K562 (cell line): ENCODE data around the gene DRAXIN. TPM values are rescaled to one million over a fixed set of nuclear protein-coding genes. Genes with fewer than 3 reads are reported as not detected.

Experiments
- ATAC-seq: fragments of 200-7000 bp; cut with Tn5 transposase; 3 replicates; pipeline ENCODE4 v1.9.1; 2020; ENCODE audit warnings: moderate library complexity
- Bru-seq: library from RNA; stranded (reverse); fragments of 400-500 nt; gene quantifications from one replicate; lab custom pipeline; 2021; lab: Mats Ljungman, UMichigan
- BruChase-seq, 2 experiments: library from RNA; stranded (reverse); fragments of 400-500 nt; gene quantifications; one replicate each; lab custom pipeline; 2021; lab: Mats Ljungman, UMichigan
- BruUV-seq: library from RNA; stranded (reverse); fragments of 400-500 nt; replicated peaks from 2 replicates; lab custom pipeline; 2021; lab: Mats Ljungman, UMichigan
- CTCF ChIA-PET: fragments of 300-600 bp; formaldehyde crosslinking; extraction: SDS; loops from one replicate; lab custom pipeline; 2021; ENCODE audit warnings: low intra/inter-chr PET ratio; lab: Yijun Ruan, JAX
- POLR2A ChIA-PET: fragments of 300-600, 350-650 bp; sonication (Branson Sonifier 250); formaldehyde crosslinking; extraction: SDS; loops from one replicate; lab custom pipeline; 2021; ENCODE audit warnings: antibody characterized with exemption, inconsistent platforms; lab: Yijun Ruan, JAX
- DNase-seq, 4 experiments: peaks; one replicate each; pipeline versions ENCODE4 v3.0.0 to v3.0.0-alpha.2; 2011 to 2018; ENCODE audit warnings: low spot score in 3 of 4, mixed read lengths in 3 of 4; ENCODE audit errors: extremely low read depth in 1 of 4
- FAIRE-seq: peaks from 2 replicates; lab custom pipeline; 2011; peaks lifted over from hg19 to GRCh38; lab: Jason Lieb, UNC
- H2AFZ ChIP-seq: 2 replicates; pipeline ENCODE4 v1.6.0; 2011; ENCODE audit warnings: low read depth, low read length, control low read depth, inconsistent platforms
- H3K27ac ChIP-seq: fragments of 200-600 bp; 3 replicates; pipeline ENCODE4 v1.8.0; 2011; ENCODE audit warnings: low read depth, mild to moderate bottlenecking, control low read depth, inconsistent platforms, low read length, moderate library complexity, mixed read lengths; ENCODE audit errors: extremely low read depth
- H3K27me3 ChIP-seq, 2 experiments: fragments of 300-600 bp in 1 of 2; 2 replicates in 1 of 2; 3 replicates in 1 of 2; pipeline versions ENCODE4 v1.6.0 to v1.8.0; 2011; ENCODE audit warnings: inconsistent platforms in 2 of 2, low read length in 2 of 2, mild to moderate bottlenecking in 1 of 2, mixed read lengths in 1 of 2, moderate library complexity in 1 of 2; ENCODE audit not compliant: control insufficient read depth in 2 of 2, insufficient read depth in 2 of 2
- H3K36me3 ChIP-seq: fragments of 300-600 bp; 3 replicates; pipeline ENCODE4 v1.8.0; 2011; ENCODE audit warnings: mild to moderate bottlenecking, low read length, inconsistent platforms; ENCODE audit not compliant: control insufficient read depth, insufficient read depth
- H3K4me1 ChIP-seq, 2 experiments: fragments of 200-600 bp in 1 of 2; replicated peaks in 1 of 2; 2 replicates in 1 of 2; 3 replicates in 1 of 2; pipeline versions ENCODE4 v1.5.1 to v1.8.0; 2011; ENCODE audit warnings: inconsistent platforms in 2 of 2, low read length in 2 of 2, mild to moderate bottlenecking in 1 of 2, mixed read lengths in 1 of 2, moderate library complexity in 1 of 2; ENCODE audit not compliant: control insufficient read depth in 2 of 2, insufficient read depth in 2 of 2
- H3K4me2 ChIP-seq: 2 replicates; pipeline ENCODE4 v1.6.1; 2011; ENCODE audit warnings: low read length, control low read depth, inconsistent platforms, mixed read lengths; ENCODE audit not compliant: insufficient read depth
- H3K4me3 ChIP-seq: fragments of 200-600 bp; sonication (generic), shearing (Covaris generic); 2 replicates; pipeline ENCODE4 v1.5.1; 2016; ENCODE audit warnings: control low read depth, inconsistent platforms
- H3K79me2 ChIP-seq: fragments of 200-600 bp; 3 replicates; pipeline ENCODE4 v1.8.0; 2011; ENCODE audit warnings: low read length, inconsistent platforms; ENCODE audit not compliant: control insufficient read depth, insufficient read depth
- H3K9ac ChIP-seq, 2 experiments: 2 replicates each; pipeline versions ENCODE4 v1.6.0 to v1.6.1; 2011; ENCODE audit warnings: low read depth in 2 of 2, low read length in 2 of 2, control low read depth in 1 of 2, inconsistent platforms in 1 of 2, mild to moderate bottlenecking in 1 of 2, mixed read lengths in 1 of 2; ENCODE audit not compliant: insufficient read depth in 1 of 2
- H3K9me1 ChIP-seq: one replicate; pipeline ENCODE4 v1.6.0; 2011; ENCODE audit warnings: inconsistent platforms, mild to moderate bottlenecking, low read length, moderate library complexity; ENCODE audit not compliant: control insufficient read depth, insufficient read depth
- H3K9me3 ChIP-seq: replicated peaks from 2 replicates; pipeline ENCODE4 v1.5.1; 2011; ENCODE audit warnings: low read depth, low read length, inconsistent platforms; ENCODE audit not compliant: control insufficient read depth, insufficient read depth
- H4K20me1 ChIP-seq: replicated peaks from 2 replicates; pipeline ENCODE4 v1.6.1; 2011; ENCODE audit warnings: low read length, inconsistent platforms, mixed read lengths; ENCODE audit not compliant: control insufficient read depth, insufficient read depth
- BCOR ChIP-seq: fragments of 450-650 bp; IDR thresholded peaks from 2 replicates; pipeline ENCODE4 v1.6.1; 2016
- EP300 ChIP-seq: IDR thresholded peaks from 2 replicates; pipeline ENCODE4 v1.6.1; 2012; ENCODE audit warnings: low read length, improper control_type of control experiment
- HNRNPL ChIP-seq: fragments of 200-400 bp; formaldehyde crosslinking; IDR thresholded peaks from 2 replicates; pipeline ENCODE4 v1.6.1; 2017; ENCODE audit warnings: low read depth, mild to moderate bottlenecking, low read length
- MEIS2 ChIP-seq: fragments of 450-650 bp; IDR thresholded peaks from 2 replicates; pipeline ENCODE4 v1.6.1; 2014; ENCODE audit warnings: mild to moderate bottlenecking; ENCODE audit not compliant: partially characterized antibody
- NR0B1 ChIP-seq: fragments of 450-650 bp; IDR thresholded peaks from one replicate; pipeline ENCODE4 v1.6.1; 2018; ENCODE audit warnings: mild to moderate bottlenecking, moderate library complexity; ENCODE audit not compliant: partially characterized antibody
- POLR2H ChIP-seq: IDR thresholded peaks from 2 replicates; pipeline ENCODE4 v1.6.1; 2016; ENCODE audit warnings: missing genetic modification characterization, low read depth, mild to moderate bottlenecking, control low read depth, missing compliant biosample characterization, moderate library complexity
- ZNF12 ChIP-seq: sonication (generic); formaldehyde crosslinking; IDR thresholded peaks from 2 replicates; pipeline ENCODE4 v1.4.0; 2020; ENCODE audit warnings: mild to moderate bottlenecking, missing genetic modification reagents
- WGBS: fragments of 100-300 bp; shearing (Covaris generic); methylation state at CpG from one replicate; pipeline ENCODE4 v1.1.6; 2016; ENCODE audit warnings: low coverage, mixed read lengths; ENCODE audit not compliant: insufficient coverage; ENCODE audit errors: missing lambda C conversion rate; 5-methylcytosine and 5-hydroxymethylcytosine counted together
- in situ Hi-C: fragments of 300-500 bp; cut with MboI; formaldehyde crosslinking; loops from 4 replicates; pipeline ENCODE4 v1.15.0; 2018; ENCODE audit warnings: inconsistent platforms, mixed read lengths
- intact Hi-C: fragments of 100-400 bp; cut with micrococcal nuclease; formaldehyde crosslinking; loops from 2 replicates; pipeline ENCODE4 v1.14.2; 2022
- long read RNA-seq, 3 experiments: library from polyadenylated mRNA in 2 of 3; library from RNA in 1 of 3; unstranded in 2 of 3; stranded (forward) in 1 of 3; transcript quantifications; one replicate each; pipeline ENCODE4 v2.0.0, GENCODE V29; 2019 to 2022
- polyA minus RNA-seq, 3 experiments: library from RNA; depleted of rRNA, polyadenylated mRNA; stranded (reverse); fragments of >200 nt; gene quantifications; 2 replicates each; pipeline ENCODE4 v1.2.3, GENCODE V29; 2011
- polyA plus RNA-seq, 8 experiments: library from polyadenylated mRNA; depleted of rRNA in 4 of 8; stranded (reverse) in 5 of 8; unstranded in 3 of 8; fragments of >200 nt; fragmentation: Nextera tagmentation in 2 of 8; fragmentation: Illumina TruSeq in 1 of 8; extraction: Ambion mirVana in 2 of 8; extraction: Trizol in 1 of 8; gene quantifications; 2 replicates each; pipeline versions ENCODE4 v1.2.1 to v1.2.3, GENCODE V29; 2011 to 2014; ENCODE audit warnings: inconsistent platforms in 1 of 8, missing spikeins in 1 of 8
- total RNA-seq, 7 experiments: library from RNA; depleted of rRNA in 6 of 7; stranded (reverse); fragments of >200 nt in 6 of 7; fragmentation: Illumina TruSeq in 2 of 7; extraction: Trizol in 2 of 7; gene quantifications; 2 replicates each; pipeline versions ENCODE4 v1.2.1 to v1.2.3, GENCODE V29; 2011 to 2021; ENCODE audit warnings: low replicate concordance in 1 of 7

Gene DRAXIN
- not detected in 2 replicates for total RNA-seq (2011; cell fraction: chromatin; rRNA removed; ENCODE audit: low replicate concordance)
- total RNA-seq (2011; cell fraction: nucleolus; rRNA removed): not detected in 2 replicates
- total RNA-seq (2011; cell fraction: nucleoplasm; rRNA removed): not detected in 2 replicates
- not detected in 2 replicates for total RNA-seq (2014; rRNA removed)
- 0.04 TPM in 1 of 2 replicates, not detected in the other for total RNA-seq (2014; rRNA removed; fragmentation: Illumina TruSeq; extraction: Trizol)
- under 0.01 TPM in 1 of 2 replicates, not detected in the other for total RNA-seq (2015; rRNA removed; fragmentation: Illumina TruSeq; extraction: Trizol)
- total RNA-seq (2021): not detected in 2 replicates
- polyA plus RNA-seq (2011; rRNA removed): 0.01 TPM in 1 of 2 replicates, not detected in the other
- polyA plus RNA-seq (2011; cell fraction: cytosol; rRNA removed): 0.01 TPM in 1 of 2 replicates, not detected in the other
- not detected in 2 replicates for polyA plus RNA-seq (2011; cell fraction: nucleus; rRNA removed)
- polyA plus RNA-seq (2012): 0.01 TPM in 2 replicates
- polyA plus RNA-seq (2014; fragmentation: Illumina TruSeq; extraction: Trizol): not detected in 2 replicates
- under 1 TPM in 1 of 2 experiments, not detected in 1; 0.01 TPM for polyA plus RNA-seq (2014; fragmentation: Nextera tagmentation; extraction: Ambion mirVana)
- polyA plus RNA-seq (2014; rRNA removed): 0.01 TPM in 1 of 2 replicates, not detected in the other
- polyA minus RNA-seq (2011; rRNA and poly(A)+ RNA removed): not detected in 2 replicates
- not detected in 2 replicates for polyA minus RNA-seq (2011; cell fraction: cytosol; rRNA and poly(A)+ RNA removed)
- polyA minus RNA-seq (2011; cell fraction: nucleus; rRNA and poly(A)+ RNA removed): not detected in 2 replicates
- percentile 26 among the genes with signal in this experiment for Bru-seq, nascent RNA
- BruChase-seq, experiment 1, labeled RNA remaining after a 2-hour chase: percentile 9 among the genes with signal in this experiment
- percentile 20 among the genes with signal in this experiment for BruChase-seq, experiment 2, labeled RNA remaining after a 6-hour chase
- long read RNA-seq, experiment 1: 0 reads
- long read RNA-seq, experiment 2: 0 reads
- long read RNA-seq, experiment 3: 0 reads

- no peaks in the 10 kb centered on the region for H3K27me3 ChIP-seq
- ChIA-PET CTCF (no interaction called here), POLR2A (no interaction called here)
- 88% methylated on average over 18 of the region's 78 CpGs for WGBS
- H3K79me2 ChIP-seq: no peaks in the 10 kb centered on the region
- peak within 1 kb of the TSS; percentile 88 for H2AFZ ChIP-seq
- peak within 1 kb of the TSS; percentile 54; the same call in 1 of the 3 replicates for H3K27ac ChIP-seq
- H3K9me1 ChIP-seq: no peaks in the 10 kb centered on the region
- peak within 1 kb of the TSS; percentile 47; the same call in 1 of the 2 replicates for H3K4me2 ChIP-seq
- no peak within 1 kb of the TSS for H3K4me3 ChIP-seq
- H3K36me3 ChIP-seq: no peaks in the 10 kb centered on the region
- no peaks in the 10 kb centered on the region for H3K9me3 ChIP-seq
- ATAC-seq (no peak), DNase-seq (no peak), FAIRE-seq (no peak)
- no TSS peak for BruUV-seq
- peak within 1 kb of the TSS in 1 of 2 experiments; percentile 70; a peak in 2 of 4 replicates for H3K9ac ChIP-seq
- intact Hi-C loops: no loop called here
- TF ChIP-seq NR0B1 (no peak), ZNF12 (CRISPR knock-in tag) (no peak), HNRNPL (peak; percentile 51; the same call in 1 of the 2 replicates), POLR2H (tag) (no peak), EP300 (no peak), MEIS2 (no peak), BCOR (no peak)
- in situ Hi-C loops: no loop called here
- H4K20me1 ChIP-seq: no peaks in the 10 kb centered on the region
- peaks cover 34 to 40% of the 10 kb centered on the region in 2 experiments for H3K4me1 ChIP-seq
Observed at GRCh38 chr1:11691302-11691914, at the start of gene DRAXIN. DRAXIN (plus strand) TSS chr1:11691710; CDS start chr1:11706259, 14,549 bp downstream.
